Kidney tubule cell (primary cell): ENCODE results near the gene UBXN6.
A peak's percentile ranks its signal among the peaks of the same experiment; 100 is the strongest.

Source experiments
- DNase-seq: peaks from one replicate; pipeline ENCODE4 v3.0.0-alpha.2; 2018; ENCODE audit warnings: low spot score

The UBXN6 gene

GRCh38 chr19:4456843-4457653 lies 546 bp downstream of the UBXN6 start:
- DNase-seq = no peak

- peak; percentile 70 for DNase-seq
Observed at GRCh38 chr19:4456476-4456842, 1.1 kb downstream of the UBXN6 start.

GRCh38 chr19:4455719-4456475 lies 1.7 kb downstream of the UBXN6 start:
- DNase-seq = peak; percentile 93

DNA sequence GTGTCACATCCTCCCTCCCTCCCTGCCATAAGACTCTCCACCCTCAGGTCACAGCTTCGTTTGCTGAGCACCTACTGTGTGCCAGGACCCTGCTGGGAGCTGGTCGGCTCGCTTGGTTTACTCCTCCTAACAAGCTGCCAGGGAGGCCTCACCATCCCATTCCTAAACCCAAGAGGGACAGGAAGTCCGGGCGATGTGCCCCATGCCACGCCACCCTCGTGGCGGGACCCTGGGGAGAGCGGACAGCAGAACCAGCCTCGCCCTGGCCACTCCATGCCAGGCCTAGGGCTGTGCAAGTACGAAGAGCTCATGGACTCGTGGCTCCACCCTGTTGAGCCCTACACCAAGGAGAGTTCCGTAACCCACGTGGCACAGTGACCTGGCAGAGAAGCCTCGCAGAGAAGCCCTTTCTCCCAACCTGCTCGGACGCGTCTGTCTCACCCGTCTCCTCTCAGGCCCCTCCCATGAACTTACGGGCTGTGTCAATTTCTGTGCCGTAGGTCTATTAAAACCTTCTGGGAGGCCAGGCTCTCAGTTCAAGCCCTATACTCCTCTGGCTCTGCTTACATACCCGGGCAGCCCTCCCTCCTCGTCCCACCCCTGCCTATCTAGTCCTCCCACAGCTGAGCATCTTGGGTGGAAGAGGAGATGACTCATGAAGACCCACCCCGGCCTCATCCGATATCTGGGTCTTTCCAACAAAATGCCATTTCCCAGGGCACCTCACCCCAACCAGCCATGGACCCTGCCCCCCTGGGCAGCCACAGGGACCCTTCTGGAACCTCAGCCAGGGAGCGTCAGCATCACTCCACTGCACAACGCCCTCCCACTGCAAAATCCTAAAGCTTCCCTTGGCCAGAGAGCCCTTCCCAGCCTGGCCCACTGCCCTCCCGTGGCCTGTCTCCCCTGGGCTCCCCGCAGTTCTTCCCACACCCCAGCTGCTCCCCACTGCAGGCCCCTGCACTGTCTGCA lies 2.6 kb downstream of the UBXN6 start:
- peak; percentile 27 for DNase-seq

DNA sequence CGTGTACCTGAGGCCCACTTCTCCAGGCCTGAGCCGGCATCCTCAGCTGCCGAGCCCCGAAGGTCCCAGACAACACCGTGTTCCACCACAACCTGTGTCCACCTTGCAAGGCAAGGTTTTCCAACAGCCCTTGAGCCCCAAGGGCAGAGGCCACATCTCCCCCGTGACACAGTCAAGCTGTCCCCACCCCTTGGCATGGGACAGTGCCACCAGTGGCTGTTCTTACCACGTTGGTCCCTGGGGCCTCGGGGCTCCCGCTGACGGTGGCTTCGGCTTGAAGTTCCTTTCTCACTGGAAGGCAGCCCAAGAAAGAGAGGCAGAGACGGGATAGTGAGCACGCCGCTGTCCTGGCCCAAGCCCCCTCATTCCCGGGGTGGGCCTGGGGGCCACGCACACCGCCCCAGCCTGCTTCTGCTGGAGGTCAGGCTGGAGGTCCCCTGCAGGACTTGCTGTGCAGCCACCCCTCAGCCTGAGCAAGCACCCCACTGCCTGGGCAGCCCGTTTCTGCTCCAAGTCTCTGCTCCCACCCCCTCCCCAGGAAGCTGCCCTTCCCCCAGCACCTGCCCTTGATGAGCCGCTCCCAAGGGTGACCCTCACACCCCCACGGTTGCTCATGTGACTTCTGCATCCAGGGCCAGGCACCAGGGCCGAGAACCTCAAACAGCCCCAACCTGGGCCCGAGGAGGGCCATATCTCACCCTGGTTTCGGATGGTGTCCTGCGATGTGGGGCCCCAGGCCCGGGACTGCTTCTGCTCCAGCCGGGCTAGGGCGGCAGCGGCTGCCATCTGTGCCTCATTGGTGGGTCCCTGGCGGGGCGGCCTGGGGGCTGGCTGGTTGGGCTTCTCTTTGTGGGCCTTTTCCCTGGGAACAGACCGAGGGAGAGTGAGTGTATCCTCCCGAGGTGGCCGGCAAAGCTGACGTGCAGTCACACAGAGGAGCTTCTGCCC lies 4.1 kb downstream of the UBXN6 start:
- no peak for DNase-seq

GRCh38 chr19:4452230-4452990 lies 5.2 kb downstream of the UBXN6 start:
- DNase-seq = no peak

GRCh38 chr19:4449639-4450028 lies 8.0 kb downstream of the UBXN6 start:
- no peak for DNase-seq

GRCh38 chr19:4449022-4449638 lies 8.5 kb downstream of the UBXN6 start:
- no peak for DNase-seq

DNA sequence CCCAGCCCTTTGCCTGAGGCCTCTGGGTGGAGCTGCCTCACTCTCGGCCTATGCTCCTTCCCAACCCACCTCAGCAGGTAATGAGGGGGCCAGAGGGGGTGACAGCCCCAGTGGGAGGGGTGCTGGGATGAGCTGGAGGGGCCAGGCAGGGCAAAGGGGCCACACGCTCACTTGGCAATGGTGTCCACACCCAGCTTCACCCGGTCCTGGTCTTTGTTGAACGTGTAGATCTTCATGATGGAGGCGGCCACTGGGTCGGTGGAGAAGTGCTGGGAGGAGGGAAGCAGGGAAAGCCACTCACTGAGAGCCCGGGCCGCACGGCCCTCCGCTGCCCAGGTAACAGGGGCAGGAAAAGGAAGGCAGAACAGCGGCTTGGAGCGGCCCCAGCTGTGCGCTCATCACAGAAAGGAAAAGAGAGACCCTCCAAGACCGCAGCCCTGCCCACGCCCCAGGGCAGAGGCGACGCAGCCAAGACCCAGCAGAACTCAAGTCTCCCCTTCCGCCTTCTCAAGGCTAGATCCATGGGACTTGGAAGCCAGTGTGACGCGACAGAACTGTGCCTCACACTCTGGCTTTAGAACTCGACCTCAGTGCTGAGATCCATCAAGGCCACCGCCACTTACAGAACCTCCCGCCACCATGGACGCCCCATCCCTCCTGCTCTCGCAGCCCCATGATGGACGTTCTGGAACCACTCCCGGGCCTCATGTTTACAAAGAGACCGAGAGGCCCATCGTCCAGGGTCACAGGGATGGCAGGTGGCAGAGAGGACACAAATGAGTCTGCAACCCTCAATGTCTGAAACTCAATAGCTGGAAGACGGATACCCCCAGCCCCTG lies 9.2 kb downstream of the UBXN6 start:
- DNase-seq = no peak

DNA sequence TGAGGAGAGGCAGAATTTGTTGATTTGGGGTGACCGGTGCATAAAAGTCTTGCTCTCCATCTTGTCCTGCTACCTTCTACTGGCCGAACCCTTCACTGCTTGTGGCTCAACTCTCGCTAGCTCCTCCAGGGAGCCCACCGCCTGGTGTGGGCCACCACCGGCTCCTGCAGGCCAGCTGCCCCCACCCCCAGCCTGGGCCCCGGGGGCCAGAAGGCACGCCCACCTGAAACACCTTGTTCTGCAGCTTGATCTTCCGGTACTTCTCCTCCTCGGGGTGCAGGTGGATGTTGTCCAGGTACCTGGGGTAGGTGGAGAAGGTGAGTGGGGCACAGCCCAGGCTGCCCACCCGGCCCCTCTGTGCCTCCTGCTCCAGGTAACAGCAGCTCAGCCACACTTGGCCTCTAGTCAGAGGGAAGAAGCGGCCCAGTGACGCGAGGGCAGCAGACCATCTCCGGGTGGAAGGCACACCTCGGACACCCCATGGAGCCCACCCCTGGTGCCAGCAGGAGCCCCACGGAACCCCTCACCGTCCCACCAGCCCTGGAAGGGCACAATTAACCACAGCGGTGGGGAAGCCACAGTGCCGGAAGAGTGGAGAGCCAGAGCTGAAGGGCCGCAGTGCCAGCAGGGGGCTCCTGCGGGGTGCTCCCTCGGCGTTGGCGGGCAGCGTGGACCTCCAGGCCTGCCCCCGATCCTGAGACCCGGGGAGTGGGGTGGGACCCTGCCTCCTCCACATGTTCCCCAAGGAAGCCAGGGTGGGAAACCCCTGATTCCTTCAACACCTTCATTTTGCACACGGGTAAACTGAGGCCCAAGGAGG lies 10.1 kb downstream of the UBXN6 start:
- no peak for DNase-seq

- no peak for DNase-seq
Observed at GRCh38 chr19:4446704-4447200, 10.8 kb downstream of the UBXN6 start.

GRCh38 chr19:4445963-4446703 lies 11.5 kb downstream of the UBXN6 start:
- DNase-seq = no peak

GRCh38 chr19:4444765-4445741 lies 12.5 kb downstream of the UBXN6 start:
- DNase-seq = no peak

DNA sequence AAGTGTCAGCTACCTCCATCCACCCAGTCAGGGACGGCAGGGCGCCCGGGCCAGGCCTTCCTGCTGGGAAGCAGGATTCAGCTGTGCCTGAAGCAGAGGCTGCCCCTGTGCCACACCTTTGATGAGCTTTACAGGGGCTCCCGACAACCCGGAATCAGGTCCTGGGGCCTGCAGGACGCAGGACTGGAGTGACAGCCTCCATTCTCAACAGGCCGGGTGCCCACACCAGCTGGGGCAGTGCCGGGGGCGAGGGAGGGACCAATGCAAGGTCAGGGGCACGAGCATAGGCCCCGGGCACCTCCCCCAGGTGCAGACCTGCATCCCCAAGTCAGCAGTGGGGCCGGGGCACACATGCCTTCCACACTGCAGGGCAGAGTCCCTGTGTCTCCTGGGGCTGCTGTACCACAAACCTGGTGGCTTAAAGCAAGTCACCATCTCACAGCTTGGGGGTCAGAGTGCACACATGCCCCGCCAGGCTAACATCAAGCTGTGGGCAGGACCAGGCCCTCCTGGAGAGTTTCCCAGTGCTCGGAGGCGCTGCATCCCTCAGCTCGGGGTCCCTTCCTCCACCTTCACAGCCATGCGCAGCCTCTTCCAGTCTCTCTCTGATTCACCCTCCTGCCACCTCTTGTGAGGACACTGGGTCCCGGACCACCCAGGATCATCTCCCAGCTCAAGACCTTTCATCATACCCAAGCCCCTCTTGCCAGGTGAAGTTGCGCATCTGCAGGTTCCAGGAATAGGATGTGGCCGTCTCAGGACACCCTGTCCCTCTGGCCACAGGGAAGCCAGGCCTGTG lies 13.4 kb downstream of the UBXN6 start:
- no peak for DNase-seq

GRCh38 chr19:4443188-4443587 lies 14.4 kb downstream of the UBXN6 start:
- no peak for DNase-seq
